GM06990 (cell line): Measurements from ENCODE around the gene COX7B2.
A peak's percentile ranks its signal among the peaks of the same experiment; 100 is the strongest.

Experiments used
- DNase-seq: peaks from one replicate; pipeline ENCODE4 v3.0.0-alpha.2; 2011; ENCODE audit not compliant: insufficient read length; ENCODE audit errors: extremely low read depth
- H3K27me3 ChIP-seq: replicated peaks from 2 replicates; pipeline ENCODE4 v1.6.0; 2011; ENCODE audit warnings: low read length; ENCODE audit not compliant: control insufficient read depth, insufficient read depth
- H3K36me3 ChIP-seq: 2 replicates; pipeline ENCODE4 v1.5.1; 2011; ENCODE audit warnings: low read length; ENCODE audit not compliant: control insufficient read depth, insufficient read depth
- H3K4me3 ChIP-seq: replicated peaks from 2 replicates; pipeline ENCODE4 v1.5.1; 2011; ENCODE audit warnings: low read depth, mild to moderate bottlenecking, control low read depth, low read length
- CTCF ChIP-seq: IDR thresholded peaks from 2 replicates; pipeline ENCODE4 v1.5.1; 2011; ENCODE audit warnings: low read length, control low read depth, mild to moderate bottlenecking, inconsistent platforms; ENCODE audit not compliant: insufficient read depth, poor library complexity, severe bottlenecking

The COX7B2 gene

GRCh38 chr4:46890056-46890455 lies 19.0 kb downstream of the COX7B2 start:
- H3K27me3 ChIP-seq, result no peaks in the 10 kb centered on the region
- DNase-seq, result no peak
- H3K4me3 ChIP-seq, result no peak overlapping the region
- no peak for TF ChIP-seq CTCF
- H3K36me3 ChIP-seq, result no peaks in the 10 kb centered on the region

DNA sequence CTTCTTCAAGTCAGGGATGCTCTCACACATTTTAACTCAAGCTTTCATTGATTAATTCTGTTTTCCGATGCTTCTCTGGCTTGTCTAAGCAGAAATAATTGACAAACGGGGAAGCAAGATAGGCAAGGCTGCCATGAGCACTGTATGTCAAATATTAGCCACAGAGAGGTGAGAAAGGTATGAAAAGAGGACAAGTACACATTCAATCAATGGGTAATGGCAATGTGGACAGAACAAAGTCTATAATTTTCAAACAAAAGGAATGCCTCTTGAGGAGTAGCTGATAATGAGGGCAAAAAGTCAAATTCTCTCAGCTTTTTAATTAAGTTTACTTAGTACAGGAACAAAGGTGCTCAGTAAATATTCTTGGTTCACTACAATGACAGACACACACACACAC lies 19.6 kb downstream of the COX7B2 start:
- Histone ChIP-seq H3K4me3 (no peak overlapping the region), H3K27me3 (no peaks in the 10 kb centered on the region), H3K36me3 (no peaks in the 10 kb centered on the region)
- no peak for DNase-seq
- TF ChIP-seq CTCF, result no peak

DNA sequence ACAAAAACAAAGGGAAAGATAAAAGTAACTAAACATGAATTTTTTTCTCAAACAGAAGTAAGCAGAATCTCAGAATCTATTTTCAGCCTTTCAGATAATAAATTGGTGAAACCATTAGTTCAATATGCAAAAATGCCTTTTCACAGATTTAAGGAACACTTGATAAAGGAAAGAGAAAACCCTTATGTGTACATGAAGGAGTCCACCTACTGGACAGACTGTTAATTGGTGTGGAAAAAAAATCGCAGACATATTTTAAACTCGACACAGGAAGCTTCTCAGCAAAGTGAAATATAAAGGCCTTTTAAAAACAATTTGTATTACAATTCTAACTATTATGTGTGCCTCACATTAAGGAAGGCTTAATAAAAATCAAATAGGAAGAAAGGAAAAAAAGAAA lies 22.3 kb downstream of the COX7B2 start:
- TF ChIP-seq CTCF, result peak; percentile 38
- H3K27me3 ChIP-seq, result no peaks in the 10 kb centered on the region
- no peak for DNase-seq
- no peaks in the 10 kb centered on the region for H3K36me3 ChIP-seq
- no peak overlapping the region for H3K4me3 ChIP-seq

- H3K4me3 ChIP-seq, result no peak overlapping the region
- H3K36me3 ChIP-seq, result no peaks in the 10 kb centered on the region
- no peaks in the 10 kb centered on the region for H3K27me3 ChIP-seq
- no peak for DNase-seq
- TF ChIP-seq CTCF, result no peak
Observed at GRCh38 chr4:46878641-46879040, 30.4 kb downstream of the COX7B2 start.

DNA sequence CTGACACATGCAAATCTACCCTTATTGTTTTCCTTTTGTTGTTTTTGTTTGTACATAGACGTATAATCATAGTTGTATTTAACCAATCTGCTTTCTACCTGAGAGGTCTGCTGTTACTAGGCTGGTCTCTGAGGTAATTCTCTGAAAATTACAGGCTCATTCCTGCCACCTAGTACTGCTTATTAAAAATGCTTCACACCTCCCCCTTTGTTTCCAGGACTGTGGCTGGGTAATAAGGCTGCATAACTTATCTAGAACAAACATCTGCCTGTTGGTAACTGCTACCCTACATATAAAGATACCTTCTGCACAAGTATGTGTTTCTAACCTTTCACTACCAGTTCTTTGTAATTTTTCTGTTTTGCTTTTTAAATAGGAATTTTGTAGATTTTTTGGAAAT lies 34.2 kb downstream of the COX7B2 start:
- no peaks in the 10 kb centered on the region for H3K36me3 ChIP-seq
- no peak overlapping the region for H3K4me3 ChIP-seq
- no peaks in the 10 kb centered on the region for H3K27me3 ChIP-seq
- no peak for TF ChIP-seq CTCF
- no peak for DNase-seq

DNA sequence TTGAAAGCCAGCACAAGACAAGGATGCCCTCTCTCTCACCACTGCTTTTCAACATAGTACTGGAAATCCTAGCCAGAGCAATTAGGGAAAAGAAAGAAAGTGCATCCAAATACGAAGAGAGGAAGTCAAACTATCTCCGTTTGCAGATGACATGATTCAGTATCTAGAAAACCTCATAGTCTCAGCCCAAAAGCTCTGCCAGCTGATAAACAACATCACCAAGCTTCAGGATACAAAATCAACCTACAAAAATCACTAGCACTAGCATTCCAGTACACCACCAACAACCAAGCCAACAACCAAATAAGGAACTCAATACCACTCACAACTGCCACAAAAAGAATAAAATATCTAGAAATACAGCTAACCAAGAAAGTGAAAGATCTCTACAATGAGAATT lies 38.6 kb downstream of the COX7B2 start:
- Histone ChIP-seq H3K4me3 (no peak overlapping the region), H3K36me3 (no peaks in the 10 kb centered on the region), H3K27me3 (no peaks in the 10 kb centered on the region)
- TF ChIP-seq CTCF, result no peak
- DNase-seq, result no peak
